GM21786 (cell line): Measurements from ENCODE around the gene CELF2.
"Not testable (repeated sequence)": the region's sequence is repeated elsewhere in the genome, so short reads cannot be mapped to it uniquely, and the experiment has no call there.

Source experiments
- ATAC-seq: cut with Tn5 transposase; IDR thresholded peaks from one replicate; pipeline ENCODE4 v1.9.1; 2021; ENCODE audit not compliant: unreplicated experiment

The CELF2 gene

DNA sequence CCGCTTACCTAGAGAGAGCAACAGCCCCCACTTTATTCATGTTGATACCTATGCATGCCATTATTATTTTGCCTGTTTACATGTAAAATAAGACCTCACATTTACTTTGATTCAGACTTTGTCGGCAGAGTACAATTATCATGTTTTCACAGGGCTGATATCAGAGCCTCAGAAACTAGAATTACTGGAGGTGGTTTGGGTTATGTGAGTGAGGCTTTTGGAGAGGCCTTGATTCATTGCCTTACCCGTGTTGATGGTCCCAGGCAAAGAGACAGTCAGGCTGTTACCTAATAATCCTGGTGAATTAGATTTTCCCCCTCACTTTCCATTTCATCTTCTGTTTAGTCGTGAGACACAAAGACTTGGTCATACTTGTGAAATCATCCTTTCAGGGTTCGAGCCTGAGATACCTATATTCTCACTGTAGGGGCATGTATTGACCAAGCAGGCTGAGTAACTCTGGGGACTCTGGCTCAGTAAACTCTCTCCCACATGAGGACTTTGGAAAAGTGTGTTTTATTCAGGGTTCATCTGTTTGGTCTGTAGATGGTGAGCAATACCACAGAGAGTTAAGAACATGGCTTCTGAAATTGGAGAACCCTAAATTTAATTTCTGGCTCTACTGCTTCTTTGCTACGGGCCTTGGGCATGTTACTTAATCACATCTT lies 150.9 kb downstream of the CELF2 start:
- no peak for ATAC-seq

GRCh38 chr10:11169976-11170375 lies 152.3 kb downstream of the CELF2 start:
- ATAC-seq = no peak

DNA sequence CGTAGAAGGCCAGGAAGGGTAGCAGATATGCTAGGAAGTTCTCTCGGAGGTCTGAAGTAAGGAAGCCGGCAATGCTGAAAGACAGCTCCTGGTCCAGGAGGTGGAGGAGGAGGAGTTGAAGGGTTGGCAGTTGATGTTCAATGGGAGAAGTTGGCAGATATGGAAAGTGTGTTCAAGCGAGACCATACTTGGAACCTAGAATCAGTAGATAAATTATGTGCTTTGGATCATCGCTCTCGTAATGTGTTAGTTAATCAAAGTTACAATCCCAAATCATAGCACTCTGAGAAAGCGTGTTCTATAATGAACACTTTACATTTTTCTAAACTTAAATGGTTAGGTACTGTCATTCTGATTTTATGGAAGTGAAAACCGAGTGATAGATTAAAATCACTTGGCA lies 152.9 kb downstream of the CELF2 start:
- no peak for ATAC-seq

DNA sequence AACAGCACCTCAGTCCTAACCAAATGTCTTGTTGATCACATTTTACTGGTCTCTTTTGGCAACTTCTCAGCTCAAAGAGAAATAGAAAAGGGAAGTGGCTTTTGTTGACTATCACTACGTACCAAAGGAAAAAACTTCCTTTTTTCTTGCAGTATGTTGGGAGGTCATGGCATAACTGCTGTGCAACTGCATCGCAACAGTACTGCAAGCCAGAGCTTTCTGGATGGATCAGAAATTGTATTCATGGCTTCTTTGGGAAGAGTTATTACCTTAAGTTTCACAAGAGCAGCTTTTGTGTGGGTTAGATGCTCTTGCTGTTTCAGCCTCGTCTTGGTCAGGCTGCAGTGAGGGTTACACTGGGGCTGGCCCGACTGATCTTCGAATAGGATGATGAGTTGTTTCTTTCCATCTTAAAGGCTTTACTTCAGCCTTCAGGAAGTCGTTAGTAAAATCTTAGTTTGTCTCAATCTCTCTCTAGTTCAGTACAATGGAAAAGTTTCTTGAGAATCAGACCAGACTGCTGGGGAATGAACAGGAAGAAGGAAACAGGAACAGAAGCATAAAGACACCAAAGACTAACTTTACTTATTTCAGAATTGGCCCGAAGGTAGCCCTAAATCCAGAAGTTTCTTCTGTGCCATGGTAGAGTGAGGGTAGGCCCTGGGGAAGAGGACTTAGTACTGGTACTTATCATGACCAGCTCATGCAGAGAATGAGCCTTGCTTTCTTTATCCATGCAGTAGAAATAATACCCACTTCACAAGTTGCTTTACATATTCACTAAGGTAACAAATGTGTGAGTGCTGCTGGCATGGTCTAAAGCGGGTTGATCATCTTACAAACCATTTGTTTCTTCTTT lies 153.6 kb downstream of the CELF2 start:
- ATAC-seq = peak; percentile 36

- no peak for ATAC-seq
These were observed 155.4 kb downstream of the CELF2 start for GRCh38 chr10:11173042-11173441.

DNA sequence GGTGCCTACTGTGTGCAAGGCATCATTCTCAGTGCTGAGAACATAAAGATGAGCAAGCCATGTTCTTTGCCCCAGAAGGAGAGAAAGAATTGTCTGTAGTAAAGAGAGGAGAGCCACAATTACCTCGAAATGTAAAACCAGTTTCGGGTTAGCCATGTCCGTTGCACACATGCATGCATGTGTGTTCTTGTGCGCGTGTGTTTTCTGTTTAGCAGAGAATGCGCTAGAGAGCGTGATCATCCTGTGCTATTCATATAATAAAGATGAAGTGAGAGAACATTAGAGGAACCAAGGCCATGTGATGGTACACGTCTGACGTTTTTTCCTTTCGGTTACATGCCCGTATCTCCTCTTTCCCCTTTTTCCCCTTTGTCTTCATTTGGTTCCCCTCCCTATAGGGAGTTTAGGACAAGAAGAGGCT lies 158.2 kb downstream of the CELF2 start:
- peak; percentile 36 for ATAC-seq

DNA sequence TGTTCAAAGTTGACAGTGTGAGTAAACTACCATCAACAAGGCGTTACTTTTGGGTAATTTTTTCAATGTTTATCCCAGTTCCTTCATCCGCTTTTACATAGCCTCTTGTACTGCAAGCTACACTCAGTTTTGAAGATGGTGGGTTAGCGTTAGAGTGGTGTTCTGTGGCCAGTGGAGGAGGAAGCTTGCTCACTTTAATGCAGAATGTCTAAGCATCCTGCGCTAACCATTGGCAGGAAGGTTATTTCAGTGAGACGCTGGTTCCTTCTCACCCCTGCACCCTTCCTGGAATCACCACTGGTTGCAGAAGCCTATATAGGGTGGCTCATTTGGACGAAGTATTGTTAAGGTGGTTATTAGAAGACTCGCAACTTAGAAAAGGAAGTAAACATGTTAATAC lies 159.1 kb downstream of the CELF2 start:
- peak; percentile 15 for ATAC-seq

DNA sequence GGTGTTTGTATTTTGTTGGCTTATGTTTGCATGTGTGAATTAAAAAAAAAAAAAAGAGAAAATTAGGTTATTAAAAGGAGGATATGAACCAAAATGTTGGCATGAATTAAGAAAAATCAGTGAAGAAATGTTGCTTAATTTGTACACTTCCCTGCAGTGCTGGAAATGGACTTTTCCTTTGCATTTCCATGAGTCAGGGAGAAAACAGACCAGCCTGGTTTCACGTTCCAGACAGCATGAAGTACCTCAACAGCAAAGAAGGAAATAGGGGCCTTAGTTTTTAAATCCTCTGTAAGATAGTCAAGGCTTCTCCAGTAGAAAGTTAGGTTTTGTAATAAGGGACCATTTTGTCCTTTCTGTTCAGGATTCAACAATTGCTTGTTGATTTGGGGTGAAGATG lies 159.7 kb downstream of the CELF2 start:
- ATAC-seq = no peak

GRCh38 chr10:11177926-11178471 lies 160.3 kb downstream of the CELF2 start:
- ATAC-seq = peak; percentile 17

DNA sequence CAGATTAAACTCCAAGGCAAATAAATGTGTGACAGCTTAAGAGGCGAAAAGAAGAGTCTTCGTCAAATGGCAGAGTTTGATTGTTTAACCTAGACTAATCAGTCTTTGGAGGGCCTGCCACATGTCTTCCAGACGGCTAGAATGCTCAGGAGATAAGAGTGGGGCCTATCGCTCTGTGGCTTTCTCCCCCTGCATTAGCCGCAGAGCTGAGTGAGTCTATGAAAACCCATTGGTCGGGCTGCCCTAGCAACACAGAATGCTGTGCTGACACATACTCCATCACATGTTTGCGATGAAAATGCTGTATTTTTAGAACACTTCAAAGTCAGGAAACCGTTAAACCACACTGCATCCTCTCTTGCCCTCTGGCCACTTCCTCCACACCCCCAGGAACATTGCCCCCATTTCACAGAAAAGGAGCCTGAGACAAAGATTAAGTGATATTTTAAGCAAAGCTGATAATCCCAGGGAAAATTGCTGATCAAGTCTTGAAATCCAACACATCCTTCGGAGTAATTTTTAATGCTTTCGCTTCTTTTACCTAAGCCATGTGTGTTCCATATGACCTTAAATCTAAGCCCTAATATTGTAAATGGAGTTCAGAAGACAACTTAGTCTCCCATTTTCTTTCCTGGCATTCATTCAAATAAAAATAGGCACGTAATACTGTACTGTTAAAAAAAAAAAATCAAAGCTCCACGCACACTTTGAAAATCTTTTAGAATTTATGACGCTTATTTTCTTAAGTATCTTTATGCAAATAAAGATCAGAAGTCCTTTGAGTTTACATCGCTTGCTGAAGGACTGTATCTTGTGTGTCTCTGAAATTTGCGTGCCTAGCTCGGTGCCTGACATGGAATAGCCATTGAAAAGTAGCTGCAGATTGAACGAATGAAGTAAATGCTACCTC lies 161.2 kb downstream of the CELF2 start:
- peak; percentile 80 for ATAC-seq

DNA sequence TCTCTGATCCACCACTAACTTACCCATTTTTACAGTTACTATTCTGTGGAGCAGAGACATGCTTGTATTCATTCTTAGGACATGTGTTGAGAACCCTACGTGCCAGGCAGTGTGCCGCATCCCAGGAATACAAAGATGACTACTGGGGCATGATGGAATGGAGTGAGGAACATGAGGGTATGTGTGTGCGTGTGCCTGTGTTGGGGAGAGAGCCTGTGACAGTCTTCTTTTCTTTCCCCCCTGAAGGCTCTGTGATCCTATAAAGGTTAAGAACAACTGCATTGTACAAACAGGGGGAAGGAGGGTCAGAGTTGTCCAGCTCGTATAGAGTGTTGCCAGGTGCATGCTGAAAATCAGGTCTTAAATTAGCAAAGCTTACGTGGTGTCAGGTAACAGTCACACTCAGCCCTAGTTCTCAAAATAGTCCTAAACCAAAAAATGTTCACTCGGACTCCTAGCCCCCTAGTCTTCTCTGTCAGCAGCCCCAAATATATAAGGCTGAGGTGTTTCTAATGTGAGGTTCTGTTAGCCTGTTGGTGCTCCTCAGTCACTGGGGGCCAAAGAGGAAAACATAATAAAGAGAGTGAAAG lies 161.9 kb downstream of the CELF2 start:
- ATAC-seq = no peak

DNA sequence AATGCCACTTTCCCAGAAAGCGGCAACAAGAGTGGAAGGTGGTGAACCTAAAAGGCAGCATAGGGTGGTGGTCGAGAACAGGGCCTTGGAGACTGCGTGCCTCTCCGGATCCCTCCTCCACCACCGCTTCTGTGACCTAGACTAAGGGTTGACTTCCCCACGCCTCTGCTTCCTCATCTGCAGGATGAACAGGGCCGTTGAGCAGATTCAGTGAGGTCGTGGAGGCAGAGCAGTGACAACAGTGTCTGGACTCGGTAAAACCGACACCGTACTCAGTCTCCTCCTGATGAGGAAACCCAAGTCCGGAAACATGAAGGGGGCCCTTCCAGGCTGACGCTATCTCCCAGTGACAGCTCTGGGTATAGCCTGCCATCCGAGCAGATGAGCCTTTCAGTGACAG lies 162.6 kb downstream of the CELF2 start:
- ATAC-seq = no peak

DNA sequence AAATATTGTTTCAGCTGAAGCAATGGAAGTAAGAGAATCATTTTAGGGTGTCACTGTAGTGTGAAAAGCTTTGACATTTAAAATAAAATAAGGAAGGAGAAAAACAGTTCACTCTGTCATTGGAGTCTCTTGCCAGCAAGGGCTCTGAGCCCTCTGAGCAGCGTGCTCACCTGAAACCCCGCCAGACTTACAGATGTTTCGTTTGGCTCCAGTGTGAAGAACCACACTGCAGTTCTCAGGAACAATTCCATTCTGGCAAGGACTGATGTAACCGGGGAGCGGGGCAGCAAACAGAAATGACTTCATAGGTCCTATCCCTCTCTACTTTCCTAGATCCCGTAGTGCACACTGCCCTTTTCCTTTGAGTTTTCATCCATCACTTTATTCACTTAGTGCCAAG lies 164.3 kb downstream of the CELF2 start:
- no peak for ATAC-seq

- ATAC-seq = no peak
These were observed 165.3 kb downstream of the CELF2 start for GRCh38 chr10:11183015-11183414.

- no peak for ATAC-seq
These were observed 166.4 kb downstream of the CELF2 start for GRCh38 chr10:11184093-11184492.

- ATAC-seq = not testable (repeated sequence)
These were observed 167.5 kb downstream of the CELF2 start for GRCh38 chr10:11185128-11185665.

GRCh38 chr10:11186374-11186773 lies 168.7 kb downstream of the CELF2 start:
- ATAC-seq = no peak

DNA sequence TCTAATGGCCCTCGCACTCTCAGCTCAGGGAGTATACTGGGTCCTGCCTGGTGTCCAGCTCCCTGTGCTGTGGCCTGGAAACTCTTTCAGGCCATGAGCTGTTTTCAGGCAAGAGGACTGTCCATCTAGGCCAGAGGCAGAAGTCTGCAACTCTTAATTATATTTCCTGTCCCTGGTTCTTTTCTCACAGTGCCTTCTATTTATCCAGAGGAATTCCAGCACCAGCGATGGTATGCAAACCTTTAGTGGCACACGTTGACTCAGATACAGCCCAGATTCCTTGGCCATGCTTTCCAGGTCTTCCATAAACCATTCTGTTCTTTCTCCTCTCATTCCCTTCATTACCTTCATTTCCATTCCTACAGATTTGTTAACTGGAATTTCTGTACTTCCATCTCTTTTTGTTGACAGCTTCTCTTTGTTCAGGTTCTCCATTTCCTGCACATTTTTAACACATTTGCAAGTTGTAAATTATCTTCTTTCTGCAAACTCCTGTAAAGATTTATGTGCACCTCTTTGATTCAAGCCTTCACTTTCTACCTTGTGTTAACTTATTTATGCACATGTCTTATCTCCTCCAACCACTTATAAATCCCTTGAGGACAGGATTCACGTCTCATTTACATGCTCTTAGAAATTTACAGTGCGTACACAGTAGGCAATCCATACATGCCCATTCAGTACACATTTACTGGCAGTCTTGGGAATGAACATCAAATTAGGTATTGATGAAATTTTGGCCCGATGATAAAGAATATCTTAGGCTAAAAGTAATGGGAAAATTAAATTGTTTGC lies 172.1 kb downstream of the CELF2 start:
- no peak for ATAC-seq

- ATAC-seq = no peak
These were observed 173.5 kb downstream of the CELF2 start for GRCh38 chr10:11191190-11191589.

GRCh38 chr10:11191678-11192077 lies 174.0 kb downstream of the CELF2 start:
- no peak for ATAC-seq
